ENCODE measurements around the gene LENG1. TPM values are rescaled to one million over a fixed set of nuclear protein-coding genes. Genes with fewer than 3 reads are reported as not detected.
"Not testable (repeated sequence)": the region's sequence is repeated elsewhere in the genome, so short reads cannot be mapped to it uniquely, and the experiment has no call there.

The LENG1 gene
- total and polyA plus RNA-seq, 2 donors (not counting 3 experiments of a cell fraction or from before 2014, with no cell fraction given) = 3.0 to 5.0 TPM

DNA sequence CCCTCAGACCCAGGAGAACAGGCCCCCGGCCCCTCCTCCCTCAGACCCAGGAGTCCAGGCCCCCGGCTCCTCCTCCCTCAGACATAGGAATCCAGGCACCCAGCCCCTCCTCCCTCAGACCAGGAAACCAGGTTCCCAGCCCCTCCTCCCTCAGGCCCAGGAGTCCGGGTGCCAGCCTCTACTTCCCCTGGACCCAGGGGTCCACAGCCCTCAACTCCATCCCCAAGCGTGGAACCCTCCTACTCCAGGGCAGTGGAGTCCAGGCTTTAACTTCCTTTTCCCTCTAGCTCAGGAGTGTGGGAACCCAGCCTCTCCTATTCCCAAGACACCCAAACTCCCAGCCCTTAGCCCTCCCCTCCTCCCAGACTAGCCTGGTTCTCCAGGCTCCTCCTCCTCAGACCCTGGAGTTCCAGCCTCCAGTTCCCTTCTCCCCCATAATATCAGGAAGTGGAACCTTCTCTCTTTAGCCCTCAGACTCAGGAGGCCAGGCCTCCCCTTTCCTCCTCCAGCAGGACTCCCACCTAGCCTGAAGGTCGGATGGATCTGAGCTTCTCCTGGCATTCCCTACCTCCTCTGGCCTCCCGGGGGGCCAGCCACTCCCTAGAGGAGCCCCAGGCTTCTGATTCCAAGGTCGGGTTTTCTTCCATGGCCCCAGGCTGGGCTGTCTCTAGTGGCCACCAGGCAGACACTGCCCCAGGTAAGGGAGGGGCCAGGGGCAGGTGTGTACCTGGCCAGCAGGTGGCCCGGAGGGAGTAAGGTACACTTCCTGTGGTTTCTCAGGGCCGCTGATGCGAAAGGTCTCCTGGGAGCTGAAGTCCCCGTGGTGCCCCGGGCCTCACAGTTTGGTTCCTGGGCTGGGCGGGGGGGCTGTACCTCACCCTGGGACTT, 13.2 kb upstream of the LENG1 start, which contains the start of gene TMC4:
Gene TMC4 (minus strand): TSS at position 690 of the 888 bp plus-strand sequence. CDS start 43 bp downstream, at position 647.
- H2AFZ ChIP-seq (ENCODE audit: low read depth, low read length) = no peak within 1 kb of the TSS

DNA sequence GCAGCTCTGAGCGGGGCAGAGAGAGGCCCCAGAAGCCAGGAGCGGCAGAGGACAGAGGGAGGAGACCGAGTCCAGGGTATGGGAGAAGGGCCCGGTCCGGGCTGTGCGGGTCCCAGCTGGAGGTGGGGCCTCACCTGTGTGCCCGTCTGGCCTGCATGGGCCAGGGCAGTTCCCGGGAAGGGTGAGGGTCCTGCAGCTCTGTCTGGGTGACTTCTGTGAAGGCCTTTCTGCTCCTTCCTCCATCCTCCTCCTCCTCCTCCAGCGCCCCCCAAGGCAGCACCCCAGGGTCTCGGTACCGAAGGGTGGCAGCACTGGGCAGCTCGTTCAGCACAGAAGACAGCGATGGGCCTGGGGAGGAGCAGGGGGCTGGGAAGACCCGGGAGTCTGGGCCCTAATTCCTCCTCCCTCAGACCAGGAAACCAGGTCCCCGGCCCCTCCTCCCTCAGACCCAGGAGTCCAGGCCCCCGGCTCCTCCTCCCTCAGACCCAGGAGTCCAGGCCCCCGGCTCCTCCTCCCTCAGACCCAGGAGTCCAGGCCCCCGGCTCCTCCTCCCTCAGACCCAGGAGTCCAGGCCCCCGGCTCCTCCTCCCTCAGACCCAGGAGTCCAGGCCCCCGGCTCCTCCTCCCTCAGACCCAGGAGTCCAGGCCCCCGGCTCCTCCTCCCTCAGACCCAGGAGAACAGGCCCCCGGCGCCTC, 12.4 kb upstream of the LENG1 start:
- H3K27me3 ChIP-seq (ENCODE audit: control insufficient read depth in 2 of 2, insufficient read depth in 2 of 2, low read length in 2 of 2); H4K20me1 ChIP-seq (replicated peaks; ENCODE audit: control insufficient read depth, extremely low read depth, insufficient read depth, low read length); H3K9me1 ChIP-seq (replicated peaks; ENCODE audit: control insufficient read depth, extremely low read depth, insufficient read depth, low read length); H2AFZ ChIP-seq (ENCODE audit: low read depth, low read length); dilution Hi-C loops (cut with MboI; ENCODE audit: extremely low pct_ligation_motif_present, low sequenced_read_pairs); H3K9ac ChIP-seq (replicated peaks; ENCODE audit: extremely low read depth, insufficient read depth, low read length); H3K4me3 ChIP-seq (replicated peaks in 1 of 3; ENCODE audit: insufficient read depth in 1 of 3, low read depth in 1 of 3, low read length in 3 of 3); DNase-seq (ENCODE audit: low read depth, low spot score); FAIRE-seq; H3K36me3 ChIP-seq (ENCODE audit: control insufficient read depth in 2 of 2, extremely low read depth in 1 of 2, insufficient read depth in 2 of 2, low read length in 2 of 2); H3K9me3 ChIP-seq (replicated peaks; ENCODE audit: control insufficient read depth, insufficient read depth, low read length); H3K27ac ChIP-seq (ENCODE audit: insufficient read depth, low read depth, low read length); intact Hi-C loops (cut with micrococcal nuclease); BruUV-seq (replicated peaks); POLR2A ChIA-PET; H3K79me2 ChIP-seq (ENCODE audit: control insufficient read depth, insufficient read depth, low read length); H3K4me1 ChIP-seq (ENCODE audit: control insufficient read depth, extremely low read depth, insufficient read depth, low read length); H3K4me2 ChIP-seq (ENCODE audit: insufficient read depth, low read length): not testable (repeated sequence)
- CTCF ChIA-PET = interaction anchor here (1.1 to 2.3 kb wide), 5 partner anchors 18 to 94 kb away, joined by 3 to 11 read pairs (median 4); partner anchors contain the start of genes MBOAT7 and RPS9

More for the DNA sequence above, 13.2 kb upstream of the LENG1 start, which contains the start of gene TMC4:
- Histone ChIP-seq H3K9me3 (replicated peaks; ENCODE audit: control insufficient read depth, insufficient read depth, low read length) (no peaks in the 10 kb centered on the region), H3K9ac (replicated peaks; ENCODE audit: extremely low read depth, insufficient read depth, low read length) (no peak within 1 kb of the TSS), H3K4me1 (ENCODE audit: control insufficient read depth, extremely low read depth, insufficient read depth, low read length) (no peaks in the 10 kb centered on the region), H3K27me3 (ENCODE audit: control insufficient read depth in 2 of 2, insufficient read depth in 2 of 2, low read length in 2 of 2) (no peaks in the 10 kb centered on the region), H3K27ac (ENCODE audit: insufficient read depth, low read depth, low read length) (no peak within 1 kb of the TSS), H4K20me1 (replicated peaks; ENCODE audit: control insufficient read depth, extremely low read depth, insufficient read depth, low read length) (no peaks in the 10 kb centered on the region), H3K9me1 (replicated peaks; ENCODE audit: control insufficient read depth, extremely low read depth, insufficient read depth, low read length) (no peaks in the 10 kb centered on the region), H3K36me3 (ENCODE audit: control insufficient read depth in 2 of 2, extremely low read depth in 1 of 2, insufficient read depth in 2 of 2, low read length in 2 of 2) (peaks cover 3 to 5% of the 10 kb centered on the region in 2 experiments), H3K4me3 (replicated peaks in 1 of 3; ENCODE audit: insufficient read depth in 1 of 3, low read depth in 1 of 3, low read length in 3 of 3) (no peak within 1 kb of the TSS), H3K4me2 (ENCODE audit: insufficient read depth, low read length) (no peak within 1 kb of the TSS), H3K79me2 (ENCODE audit: control insufficient read depth, insufficient read depth, low read length) (no peaks in the 10 kb centered on the region)
- FAIRE-seq (no peak), DNase-seq (ENCODE audit: low read depth, low spot score) (no peak)
- dilution Hi-C loops (cut with MboI; ENCODE audit: extremely low pct_ligation_motif_present, low sequenced_read_pairs) (no loop called here), intact Hi-C loops (cut with micrococcal nuclease) (no loop called here)
- ChIA-PET POLR2A (no interaction called here), CTCF (interaction anchor here (0.7 to 2.3 kb wide), 5 partner anchors 13 to 93 kb away, joined by 3 to 5 read pairs (median 3); partner anchors contain the start of genes LENG1, MBOAT7 and RPS9)
- BruUV-seq (replicated peaks) = no TSS peak
- no peak for TF ChIP-seq POLR2AphosphoS5 (IDR thresholded peaks at IDR 0.05; ENCODE audit: insufficient read depth, low read depth, low read length)
